HG03442 (cell line): Measurements from ENCODE around the gene MYO1D.

ENCODE experiments used
- ATAC-seq: cut with Tn5 transposase; IDR thresholded peaks from one replicate; pipeline ENCODE4 v1.9.1; 2021; ENCODE audit warnings: mild to moderate bottlenecking, moderate library complexity; ENCODE audit not compliant: unreplicated experiment

The MYO1D gene

GRCh38 chr17:32493976-32494513 lies 382.9 kb downstream of the MYO1D start:
- ATAC-seq = no peak

GRCh38 chr17:32493571-32493970 lies 383.4 kb downstream of the MYO1D start:
- no peak for ATAC-seq

GRCh38 chr17:32492648-32493289 lies 384.2 kb downstream of the MYO1D start:
- ATAC-seq = no peak

- ATAC-seq = no peak
These were observed 384.7 kb downstream of the MYO1D start for GRCh38 chr17:32492264-32492589.

GRCh38 chr17:32491371-32492263 lies 385.3 kb downstream of the MYO1D start:
- no peak for ATAC-seq

GRCh38 chr17:32490101-32490482 lies 386.8 kb downstream of the MYO1D start:
- ATAC-seq = no peak

- ATAC-seq = no peak
These were observed 387.4 kb downstream of the MYO1D start for GRCh38 chr17:32489320-32490100.

GRCh38 chr17:32488604-32489180 lies 388.2 kb downstream of the MYO1D start:
- ATAC-seq = no peak

- ATAC-seq = no peak
These were observed 388.8 kb downstream of the MYO1D start for GRCh38 chr17:32488177-32488542.

- ATAC-seq = peak; percentile 16
These were observed 389.3 kb downstream of the MYO1D start for GRCh38 chr17:32487473-32488176.

- peak; percentile 33 for ATAC-seq
These were observed 390.0 kb downstream of the MYO1D start, which contains the start of gene CDK5R1 for GRCh38 chr17:32486701-32487472. TSS of gene CDK5R1 (plus strand) at chr17:32486993. CDS start at chr17:32487621, 628 bp downstream.

GRCh38 chr17:32486111-32486700 lies 390.7 kb downstream of the MYO1D start:
- peak; percentile 45 for ATAC-seq

- no peak for ATAC-seq
These were observed 391.4 kb downstream of the MYO1D start for GRCh38 chr17:32485261-32486110.

GRCh38 chr17:32484628-32485027 lies 392.3 kb downstream of the MYO1D start:
- no peak for ATAC-seq

- ATAC-seq = no peak
These were observed 392.9 kb downstream of the MYO1D start for GRCh38 chr17:32484041-32484461.

- ATAC-seq = no peak
These were observed 393.4 kb downstream of the MYO1D start for GRCh38 chr17:32483451-32484019.

GRCh38 chr17:32482568-32483320 lies 394.2 kb downstream of the MYO1D start:
- ATAC-seq = no peak
